PFSK-1 (cell line): ENCODE measurements around the gene NKAIN4.

Experiments
- FOXP2 ChIP-seq: optimal IDR thresholded peaks from 2 replicates; pipeline ENCODE3; 2011; ENCODE audit warnings: borderline replicate concordance, control low read depth, inconsistent platforms; ENCODE audit not compliant: insufficient read depth; ENCODE audit errors: extremely low read length, extremely low read depth
- POLR2AphosphoS5 ChIP-seq: IDR thresholded peaks from 2 replicates; pipeline ENCODE4 v1.6.1; 2012; ENCODE audit warnings: low read depth, mild to moderate bottlenecking, control low read depth, low read length, moderate library complexity
- SIN3A ChIP-seq: IDR thresholded peaks from 2 replicates; pipeline ENCODE4 v1.6.1; 2012; ENCODE audit warnings: mild to moderate bottlenecking, low read length, moderate library complexity, borderline replicate concordance; ENCODE audit not compliant: insufficient read depth
- TAF1 ChIP-seq: IDR thresholded peaks from 2 replicates; pipeline ENCODE4 v1.6.1; 2012; ENCODE audit warnings: low read length, control low read depth, borderline replicate concordance; ENCODE audit not compliant: insufficient read depth
- TF ChIP-seq, protein P1 (sequence below), 2 experiments: IDR thresholded peaks; 2 replicates each; pipeline versions ENCODE4 v1.6.1 to v1.8.0; 2011 to 2012; ENCODE audit warnings: low read depth in 2 of 2, low read length in 2 of 2, control low read depth in 1 of 2, inconsistent platforms in 1 of 2, mild to moderate bottlenecking in 1 of 2, moderate library complexity in 1 of 2; ENCODE audit not compliant: insufficient read depth in 1 of 2

The NKAIN4 gene

DNA sequence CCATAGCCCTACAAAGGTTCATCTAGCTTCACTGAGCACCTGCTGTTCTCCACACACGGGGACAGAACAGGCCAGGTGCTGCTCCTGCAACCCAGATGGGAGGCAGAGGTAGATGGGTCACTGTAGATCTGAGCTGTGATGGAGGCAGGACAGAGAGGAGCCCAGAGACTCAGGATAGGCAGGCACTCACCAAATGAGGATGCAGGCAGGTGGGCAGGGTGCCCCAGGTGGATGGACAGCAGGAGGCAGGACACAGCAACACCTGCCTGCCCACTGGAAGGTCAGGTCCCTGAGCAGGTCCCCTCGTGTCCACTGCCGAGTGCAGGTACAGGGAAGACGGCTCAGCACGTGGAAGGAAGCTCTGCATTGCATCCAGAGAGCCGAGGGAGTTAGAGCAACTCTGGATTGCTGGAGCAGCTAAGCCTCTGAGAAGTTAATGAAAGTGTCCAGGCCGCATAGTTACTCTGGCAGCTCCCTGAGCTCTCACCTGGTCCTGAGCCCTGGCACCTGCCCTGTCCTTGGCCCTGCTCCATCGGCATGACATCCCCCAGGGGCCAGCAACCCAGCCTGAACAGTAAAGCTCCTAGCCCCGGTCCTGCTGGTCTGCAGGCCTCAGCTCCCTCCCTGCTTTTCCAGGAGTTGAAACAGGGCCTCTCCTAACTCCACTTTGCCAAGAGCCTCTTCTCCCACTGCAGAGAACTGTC lies 33.4 kb downstream of the NKAIN4 start:
- TF ChIP-seq FOXP2 = no peak
- TF ChIP-seq TAF1 = no peak
- TF ChIP-seq, protein P1, sequence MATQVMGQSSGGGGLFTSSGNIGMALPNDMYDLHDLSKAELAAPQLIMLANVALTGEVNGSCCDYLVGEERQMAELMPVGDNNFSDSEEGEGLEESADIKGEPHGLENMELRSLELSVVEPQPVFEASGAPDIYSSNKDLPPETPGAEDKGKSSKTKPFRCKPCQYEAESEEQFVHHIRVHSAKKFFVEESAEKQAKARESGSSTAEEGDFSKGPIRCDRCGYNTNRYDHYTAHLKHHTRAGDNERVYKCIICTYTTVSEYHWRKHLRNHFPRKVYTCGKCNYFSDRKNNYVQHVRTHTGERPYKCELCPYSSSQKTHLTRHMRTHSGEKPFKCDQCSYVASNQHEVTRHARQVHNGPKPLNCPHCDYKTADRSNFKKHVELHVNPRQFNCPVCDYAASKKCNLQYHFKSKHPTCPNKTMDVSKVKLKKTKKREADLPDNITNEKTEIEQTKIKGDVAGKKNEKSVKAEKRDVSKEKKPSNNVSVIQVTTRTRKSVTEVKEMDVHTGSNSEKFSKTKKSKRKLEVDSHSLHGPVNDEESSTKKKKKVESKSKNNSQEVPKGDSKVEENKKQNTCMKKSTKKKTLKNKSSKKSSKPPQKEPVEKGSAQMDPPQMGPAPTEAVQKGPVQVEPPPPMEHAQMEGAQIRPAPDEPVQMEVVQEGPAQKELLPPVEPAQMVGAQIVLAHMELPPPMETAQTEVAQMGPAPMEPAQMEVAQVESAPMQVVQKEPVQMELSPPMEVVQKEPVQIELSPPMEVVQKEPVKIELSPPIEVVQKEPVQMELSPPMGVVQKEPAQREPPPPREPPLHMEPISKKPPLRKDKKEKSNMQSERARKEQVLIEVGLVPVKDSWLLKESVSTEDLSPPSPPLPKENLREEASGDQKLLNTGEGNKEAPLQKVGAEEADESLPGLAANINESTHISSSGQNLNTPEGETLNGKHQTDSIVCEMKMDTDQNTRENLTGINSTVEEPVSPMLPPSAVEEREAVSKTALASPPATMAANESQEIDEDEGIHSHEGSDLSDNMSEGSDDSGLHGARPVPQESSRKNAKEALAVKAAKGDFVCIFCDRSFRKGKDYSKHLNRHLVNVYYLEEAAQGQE (IDR thresholded peaks at IDR 0.05; ENCODE audit: insufficient read depth in 1 of 2, low read depth in 2 of 2, low read length in 2 of 2) = no peak
- no peak for TF ChIP-seq POLR2AphosphoS5
- no peak for TF ChIP-seq SIN3A

DNA sequence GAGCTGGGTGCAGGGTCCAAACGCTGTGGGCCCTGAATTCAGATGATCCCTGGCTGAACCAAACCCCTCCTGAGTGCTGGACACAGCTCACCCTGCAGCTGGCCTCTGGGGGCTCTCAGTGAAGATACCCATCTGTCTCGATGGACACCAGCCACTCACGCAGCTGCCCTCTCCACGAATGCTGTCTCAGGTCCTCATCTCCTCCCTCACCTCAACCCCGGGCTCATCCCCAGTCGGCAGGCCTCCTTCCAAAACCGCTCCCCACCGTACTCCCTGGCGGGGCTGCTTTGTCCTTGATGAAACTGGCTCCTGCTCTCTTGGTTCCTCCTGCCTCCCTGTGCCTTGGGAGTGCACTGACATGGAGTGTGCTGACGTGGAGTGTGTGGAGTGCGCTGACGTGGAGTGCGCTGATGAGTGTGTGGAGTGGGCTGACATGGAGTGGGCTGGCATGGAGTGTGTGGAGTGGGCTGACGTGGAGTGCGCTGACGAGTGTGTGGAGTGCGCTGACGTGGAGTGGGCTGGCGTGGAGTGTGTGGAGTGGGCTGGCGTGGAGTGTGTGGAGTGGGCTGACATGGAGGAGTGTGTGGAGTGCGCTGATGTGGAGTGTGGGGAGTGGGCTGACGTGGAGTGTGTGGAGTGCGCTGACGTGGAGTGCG lies 34.3 kb downstream of the NKAIN4 start:
- no peak for TF ChIP-seq SIN3A
- no peak for TF ChIP-seq TAF1
- TF ChIP-seq, protein P1 (IDR thresholded peaks at IDR 0.05; ENCODE audit: insufficient read depth in 1 of 2, low read depth in 2 of 2, low read length in 2 of 2) = no peak
- no peak for TF ChIP-seq FOXP2
- TF ChIP-seq POLR2AphosphoS5 = no peak

- no peak for TF ChIP-seq POLR2AphosphoS5
- TF ChIP-seq, protein P1 (IDR thresholded peaks at IDR 0.05; ENCODE audit: insufficient read depth in 1 of 2, low read depth in 2 of 2, low read length in 2 of 2) = no peak
- TF ChIP-seq SIN3A = no peak
- no peak for TF ChIP-seq TAF1
- no peak for TF ChIP-seq FOXP2
Observed at GRCh38 chr20:63219447-63219821, 34.8 kb downstream of the NKAIN4 start.

- TF ChIP-seq POLR2AphosphoS5 (no peak), TAF1 (no peak), FOXP2 (no peak), SIN3A (no peak)
- TF ChIP-seq, protein P1 (IDR thresholded peaks at IDR 0.05; ENCODE audit: insufficient read depth in 1 of 2, low read depth in 2 of 2, low read length in 2 of 2) = no peak
Observed at GRCh38 chr20:63218701-63219446, 35.4 kb downstream of the NKAIN4 start.
